ENCODE measurements around the gene MRPL36.
"Not testable (repeated sequence)": the region's sequence is repeated elsewhere in the genome, so short reads cannot be mapped to it uniquely, and the experiment has no call there.

Gene MRPL36

DNA sequence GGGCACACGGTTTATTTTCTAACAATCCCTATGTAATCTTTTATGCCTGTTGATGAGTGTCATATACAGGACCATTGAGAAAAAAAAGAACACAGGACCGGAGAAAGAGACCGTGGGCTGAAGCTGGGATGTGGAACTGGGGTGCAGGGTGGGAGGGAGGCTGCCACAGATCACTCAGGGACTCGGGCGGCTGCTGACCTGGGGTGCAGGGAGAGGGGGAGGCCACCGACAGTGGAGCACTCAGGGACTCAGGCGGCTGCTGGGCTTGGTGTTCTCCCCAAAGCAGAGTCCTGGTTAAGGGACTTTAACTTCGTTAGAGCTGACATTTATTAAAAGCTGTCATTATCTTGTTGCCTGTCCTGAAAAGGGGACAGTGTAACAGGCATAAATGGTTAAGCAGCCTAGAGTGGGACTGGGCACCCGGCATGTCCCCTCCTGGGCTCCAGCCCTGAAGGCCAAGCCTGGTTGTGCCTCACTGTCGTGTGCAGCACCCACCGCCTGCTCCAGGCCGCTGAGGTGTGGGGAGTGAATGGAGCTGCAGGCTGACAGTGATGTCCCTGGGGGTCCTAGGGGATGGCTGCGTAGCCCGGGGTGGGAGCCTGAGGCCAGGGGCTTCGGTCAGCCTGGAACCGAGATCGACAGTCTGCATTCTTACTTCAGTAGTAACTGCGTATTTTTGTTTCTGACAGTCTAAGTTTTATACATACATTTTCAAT, 15.6 kb upstream of the MRPL36 start:
- no peak for DNase-seq (ENCODE audit: low spot score)

DNA sequence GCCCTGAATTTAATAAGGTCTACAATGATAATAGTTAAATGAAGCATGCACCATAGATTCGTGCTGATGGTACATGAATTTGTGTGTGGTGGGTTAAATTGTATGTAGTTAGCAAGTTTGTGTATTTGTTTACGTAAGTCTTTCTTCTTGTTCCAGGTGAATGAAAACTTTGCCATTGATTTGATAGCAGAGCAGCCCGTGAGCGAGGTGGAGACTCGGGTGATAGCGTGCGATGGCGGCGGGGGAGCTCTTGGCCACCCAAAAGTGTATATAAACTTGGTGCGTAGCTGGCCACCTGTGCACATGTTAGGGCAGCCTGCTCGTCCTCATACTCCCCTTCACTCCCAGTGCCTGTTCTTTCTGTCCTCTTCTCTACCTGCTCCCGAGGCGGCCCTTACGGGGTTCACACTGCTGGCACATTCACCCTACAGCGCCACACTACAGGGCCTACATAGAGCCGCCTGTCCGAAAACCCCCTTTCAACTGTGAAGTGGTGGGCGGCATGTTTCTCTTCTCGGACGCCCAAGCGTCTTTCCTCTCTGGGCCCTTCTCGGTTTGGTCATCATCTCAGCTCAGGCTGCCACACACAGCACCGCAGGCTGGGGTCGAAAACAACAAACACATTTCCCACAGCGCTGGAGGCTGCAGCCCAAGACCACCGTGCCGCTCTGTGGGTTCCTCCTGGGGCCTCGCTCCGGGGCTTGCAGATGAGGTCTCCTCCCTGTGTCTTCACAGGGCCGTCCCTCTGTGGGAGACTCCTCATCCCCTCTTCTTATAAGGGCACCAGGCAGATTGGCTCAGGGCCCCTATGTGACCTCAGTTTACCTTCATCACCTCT, 14.8 kb upstream of the MRPL36 start:
- no peak for DNase-seq (ENCODE audit: low spot score)

DNA sequence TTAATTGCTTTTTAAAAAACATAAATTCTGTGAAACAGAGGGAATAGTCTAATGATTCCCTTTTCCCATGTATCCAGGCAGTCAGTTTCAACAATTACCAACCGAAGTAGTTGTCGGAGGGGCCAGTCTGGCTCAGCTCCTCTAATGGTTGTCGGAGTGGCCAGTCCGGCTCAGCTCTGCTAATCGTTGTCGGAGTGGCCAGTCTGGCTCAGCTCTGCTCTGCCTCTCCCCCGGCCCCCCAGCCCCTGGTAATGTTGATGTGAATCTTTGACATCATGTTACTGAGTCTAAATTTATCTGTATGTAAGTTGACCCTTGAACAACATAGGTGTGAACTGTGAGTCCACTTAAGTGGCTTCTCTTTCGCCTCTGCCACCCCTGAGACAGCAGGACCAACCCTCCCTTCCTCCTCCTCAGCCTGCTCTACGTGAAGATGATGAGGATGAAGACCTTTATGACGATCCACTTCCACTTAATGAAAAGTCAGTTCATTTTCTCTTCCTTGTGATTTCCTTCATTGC, 11.0 kb upstream of the MRPL36 start:
- DNase-seq (ENCODE audit: low spot score), result no peak

- no peak for DNase-seq (ENCODE audit: low spot score)
Measured at GRCh38 chr5:1809416-1810035, 9.9 kb upstream of the MRPL36 start.

- no peak for DNase-seq (ENCODE audit: low spot score)
Measured at GRCh38 chr5:1808439-1808838, 8.8 kb upstream of the MRPL36 start.

GRCh38 chr5:1807451-1808185, 8.0 kb upstream of the MRPL36 start:
- no peak for DNase-seq (ENCODE audit: low spot score)

GRCh38 chr5:1806974-1807373, 7.3 kb upstream of the MRPL36 start:
- no peak for DNase-seq (ENCODE audit: low spot score)

DNA sequence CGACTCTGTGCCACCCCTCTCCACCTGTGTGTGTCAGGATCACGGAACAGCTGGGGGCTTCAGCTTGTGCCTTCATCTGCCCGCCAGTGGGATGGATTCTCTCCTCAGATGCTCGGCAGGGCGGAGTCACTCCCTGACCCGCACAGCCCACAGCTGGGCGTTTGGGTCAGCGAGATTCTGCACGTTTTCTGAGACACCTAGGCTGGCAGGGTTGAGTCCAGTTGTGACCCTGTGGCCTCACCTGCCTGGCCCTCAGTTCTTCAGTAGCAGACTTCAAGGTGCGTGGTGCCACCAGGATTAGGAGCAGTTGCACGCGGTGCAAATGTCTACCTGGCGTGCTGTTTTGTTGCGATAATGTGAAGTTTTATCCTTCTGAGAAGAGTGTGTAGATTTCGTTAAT, 6.6 kb upstream of the MRPL36 start:
- no peak for DNase-seq (ENCODE audit: low spot score)

- DNase-seq (ENCODE audit: low spot score), result no peak
Measured at GRCh38 chr5:1805736-1806135, 6.1 kb upstream of the MRPL36 start.

DNA sequence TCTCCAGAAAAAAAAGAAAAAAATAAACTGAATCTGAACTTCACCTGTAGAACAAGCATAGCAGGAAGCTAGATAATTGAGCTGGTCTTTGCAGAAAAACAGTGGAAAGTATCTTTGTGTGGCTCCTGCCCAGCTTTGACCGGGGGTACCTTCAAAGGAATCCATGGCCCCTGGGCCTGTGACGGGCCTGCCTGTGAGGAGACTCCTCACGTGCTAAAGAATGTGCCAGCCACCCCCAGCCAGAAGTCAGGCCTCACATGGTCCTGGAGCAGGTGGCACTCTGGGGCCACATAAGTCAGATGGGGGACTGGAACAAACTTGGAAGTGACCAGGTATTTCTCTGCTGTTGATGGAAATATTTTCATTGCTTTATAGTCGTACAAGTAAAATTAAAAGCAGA, 5.7 kb upstream of the MRPL36 start:
- no peak for DNase-seq (ENCODE audit: low spot score)

DNA sequence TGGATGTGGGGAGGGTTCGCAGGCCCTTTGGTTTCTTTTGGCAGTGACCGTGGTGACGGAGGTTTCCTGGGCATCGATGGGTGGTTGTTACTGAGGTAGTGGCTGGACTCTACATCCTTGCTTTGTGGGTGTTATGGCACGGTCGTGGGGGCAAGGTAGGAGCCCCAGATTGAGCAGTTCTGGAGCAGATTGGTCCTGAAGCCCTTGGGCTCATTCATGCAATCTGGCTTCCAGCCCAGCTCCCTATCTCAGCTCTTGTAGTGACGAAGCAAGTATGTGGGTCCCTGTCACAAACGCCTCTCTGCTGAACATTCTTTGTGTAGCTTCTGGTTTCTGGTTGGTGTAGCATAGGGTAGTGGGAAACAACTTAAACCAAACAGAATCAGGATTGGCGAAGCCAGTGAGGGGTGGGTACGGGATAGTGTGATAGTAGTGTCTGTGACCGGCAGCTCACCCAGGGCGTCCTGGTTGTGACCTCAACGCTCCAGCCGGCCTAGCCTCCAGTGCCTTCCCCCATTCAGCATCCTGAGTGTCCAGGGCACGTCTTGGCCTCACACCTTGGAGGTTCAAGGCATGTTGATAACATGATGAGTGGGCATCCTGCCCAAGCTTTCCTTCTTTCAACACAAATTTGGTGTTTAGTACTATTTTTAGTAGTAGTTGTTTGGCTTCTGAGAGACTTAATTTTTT, 4.5 kb upstream of the MRPL36 start:
- DNase-seq (ENCODE audit: low spot score), result no peak

GRCh38 chr5:1803192-1803591, 3.6 kb upstream of the MRPL36 start:
- no peak for DNase-seq (ENCODE audit: low spot score)

DNA sequence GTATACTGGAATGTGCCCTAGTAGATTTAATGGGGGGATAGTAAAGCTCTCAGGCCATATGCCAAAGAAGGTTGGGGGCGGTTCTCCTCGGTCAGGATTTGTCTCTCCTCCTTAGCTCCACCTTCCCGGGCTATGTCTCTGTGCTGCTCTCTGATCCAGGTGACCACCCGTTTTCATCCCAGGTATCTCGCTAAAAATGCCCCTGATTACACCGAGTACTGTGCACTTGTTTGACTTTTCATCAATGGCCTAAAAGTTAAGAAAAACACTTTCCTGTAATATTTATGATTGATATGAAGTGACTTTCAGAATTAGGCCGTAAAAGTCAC, 2.3 kb upstream of the MRPL36 start:
- no peak for DNase-seq (ENCODE audit: low spot score)

- peak; percentile 80 for DNase-seq (ENCODE audit: low spot score)
Measured at GRCh38 chr5:1801222-1801966, 1.8 kb upstream of the MRPL36 start, which contains the start of gene NDUFS6. TSS of gene NDUFS6 (plus strand) at chr5:1801407. CDS start at chr5:1801418, 11 bp downstream.

DNA sequence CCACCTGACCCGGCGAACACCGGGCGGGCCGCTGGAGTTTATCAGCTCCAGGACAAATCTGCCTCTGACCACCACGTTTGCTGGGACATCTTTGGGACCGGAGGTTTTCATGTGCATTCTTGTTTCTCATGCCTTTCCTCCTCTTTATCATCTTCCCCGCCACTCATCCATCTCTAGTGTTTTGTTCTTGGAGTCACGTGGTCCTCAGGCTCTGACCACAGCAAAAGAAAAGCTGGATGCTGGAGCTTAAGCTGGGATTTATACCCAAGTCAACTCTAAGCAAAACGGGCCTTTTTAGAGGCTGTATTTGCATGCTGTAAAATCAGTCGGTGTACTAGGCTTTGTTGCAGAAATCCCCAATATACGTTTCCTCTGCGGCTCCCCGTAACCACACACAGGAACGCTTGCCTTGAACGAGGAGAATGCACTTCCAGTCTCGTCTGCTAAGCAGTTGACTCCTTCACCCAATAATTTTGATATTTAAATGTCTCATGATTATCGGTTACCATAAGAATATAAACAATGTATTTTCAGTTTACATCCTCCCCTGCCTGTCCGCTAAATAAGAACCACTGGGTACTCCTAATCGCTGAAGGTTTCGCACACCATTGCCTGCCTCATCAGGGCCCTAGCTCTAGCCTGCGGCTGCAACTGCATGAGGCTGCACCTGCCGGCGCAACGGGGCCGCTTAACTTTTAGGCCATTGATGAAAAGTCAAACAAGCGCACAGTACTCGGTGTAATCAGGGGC, 1.0 kb upstream of the MRPL36 start:
- DNase-seq (ENCODE audit: low spot score), result peak; percentile 75

- peak; percentile 3 for DNase-seq (ENCODE audit: low spot score)
Measured at GRCh38 chr5:1799110-1799601, 481 bp downstream of the MRPL36 start.

- DNase-seq (ENCODE audit: low spot score), result not testable (repeated sequence)
Measured at GRCh38 chr5:1798589-1798988, 1.0 kb downstream of the MRPL36 start.

GRCh38 chr5:1797855-1798254, 1.8 kb downstream of the MRPL36 start:
- DNase-seq (ENCODE audit: low spot score), result no peak

DNA sequence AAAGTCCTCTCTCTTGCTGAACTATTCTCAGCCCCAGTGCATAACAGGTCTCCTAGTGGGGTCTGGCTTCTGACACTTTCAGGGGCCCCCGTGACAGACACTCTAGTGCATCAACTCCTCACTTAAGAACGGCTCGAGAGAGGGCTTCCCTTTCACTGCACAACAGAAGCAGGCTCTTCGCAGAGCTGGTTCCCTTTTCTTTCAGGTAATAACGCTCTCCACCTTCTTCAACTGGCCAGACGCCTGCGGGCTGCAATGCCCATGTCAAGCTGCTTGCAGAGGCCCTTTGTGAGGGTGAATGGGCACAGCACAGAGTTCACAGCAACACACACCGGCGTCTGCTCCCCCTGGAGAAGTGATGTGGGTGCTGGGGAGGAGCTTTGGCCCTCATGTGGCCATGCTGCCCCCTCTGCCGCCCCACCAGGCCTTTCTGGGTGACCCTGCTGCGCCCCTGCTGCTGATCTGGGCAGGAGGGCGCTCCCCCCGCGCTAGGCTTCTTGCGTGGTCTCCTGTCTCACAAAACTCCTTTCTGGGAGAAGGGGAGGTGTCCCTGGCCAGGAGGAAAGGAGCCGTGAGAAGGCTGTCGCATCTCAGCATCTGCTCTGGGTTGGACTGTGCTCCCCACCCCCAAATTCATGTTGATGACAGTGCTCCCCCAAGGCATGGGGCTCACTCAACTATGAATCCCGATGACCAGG, 2.4 kb downstream of the MRPL36 start:
- DNase-seq (ENCODE audit: low spot score), result no peak
